HCT116 (cell line): ENCODE results near the gene TRPV2. TPM values are rescaled to one million over a fixed set of nuclear protein-coding genes. Genes with fewer than 3 reads are reported as not detected.

ENCODE experiments used
- ATAC-seq: fragments of 200-7000 bp; cut with Tn5 transposase; 2 replicates; pipeline ENCODE4 v1.9.1; 2020; ENCODE audit warnings: mild to moderate bottlenecking, moderate library complexity
- BruUV-seq: library from RNA; stranded (reverse); fragments of 400-500 nt; replicated peaks from 2 replicates; lab custom pipeline; 2021; lab: Mats Ljungman, UMichigan
- CTCF ChIA-PET: fragments of 300-600 bp; sonication (Branson Sonifier 250); formaldehyde crosslinking; loops from one replicate; lab custom pipeline; 2021; ENCODE audit warnings: antibody characterized with exemption; lab: Charles Lee
- POLR2A ChIA-PET: fragments of 300-600, 350-600 bp; sonication (Branson Sonifier 250); formaldehyde crosslinking; loops from one replicate; lab custom pipeline; 2021; ENCODE audit warnings: antibody characterized with exemption; lab: Charles Lee
- RAD21 ChIA-PET, 2 experiments: fragments of 300-600 bp; sonication (Branson Sonifier 250); formaldehyde crosslinking; loops; one replicate each; lab custom pipeline; 2023; ENCODE audit warnings: low total read pairs in 2 of 2; ENCODE audit not compliant: uncharacterized antibody in 2 of 2, unreplicated experiment in 2 of 2, low non-redundant PET in 1 of 2; lab: Charles Lee
- DNase-seq: peaks from one replicate; pipeline ENCODE4 v3.0.0-alpha.2; 2010; ENCODE audit warnings: low read depth, low spot score
- H2AFZ ChIP-seq: fragments of 200-600 bp; shearing (Covaris generic), sonication (generic); 2 replicates; pipeline ENCODE4 v1.6.1; 2017; ENCODE audit warnings: low read depth, mixed run types, mixed read lengths, antibody characterized with exemption, low read length; ENCODE audit not compliant: poor library complexity, severe bottlenecking
- H3K27ac ChIP-seq: 2 replicates; pipeline ENCODE4 v1.5.1; 2012; ENCODE audit warnings: low read depth, low read length
- H3K27me3 ChIP-seq: fragments of 200-600 bp; sonication (generic); 2 replicates; pipeline ENCODE4 v1.6.1; 2016; ENCODE audit warnings: mixed run types, low read length, mixed read lengths; ENCODE audit not compliant: insufficient read depth
- H3K36me3 ChIP-seq, 2 experiments: fragments of 200-500 bp in 1 of 2; fragments of 200-600 bp in 1 of 2; sonication (Bioruptor generic) in 1 of 2; sonication (generic) in 1 of 2; 2 replicates each; pipeline versions ENCODE4 v1.5.1 to v1.6.1; 2014 to 2016; ENCODE audit warnings: low read length in 2 of 2, inconsistent platforms in 1 of 2, mixed read lengths in 1 of 2, mixed run types in 1 of 2; ENCODE audit not compliant: insufficient read depth in 2 of 2, control insufficient read depth in 1 of 2
- H3K4me1 ChIP-seq, 2 experiments: fragments of 200-600 bp in 1 of 2; sonication (generic) in 1 of 2; 2 replicates each; pipeline versions ENCODE4 v1.5.1 to v1.6.1; 2012 to 2017; ENCODE audit warnings: low read length in 2 of 2, inconsistent platforms in 1 of 2, mild to moderate bottlenecking in 1 of 2, mixed read lengths in 1 of 2, mixed run types in 1 of 2, moderate library complexity in 1 of 2; ENCODE audit not compliant: insufficient read depth in 2 of 2, control insufficient read depth in 1 of 2
- H3K4me2 ChIP-seq: fragments of 200-600 bp; sonication (generic); 2 replicates; pipeline ENCODE4 v1.6.1; 2017; ENCODE audit warnings: mixed run types, low read length, mixed read lengths
- H3K4me3 ChIP-seq, 2 experiments: fragments of 200-600 bp in 1 of 2; sonication (generic) in 1 of 2; replicated peaks in 1 of 2; 2 replicates each; pipeline ENCODE4 v1.5.1; 2011 to 2016; ENCODE audit warnings: low read length in 2 of 2, control low read depth in 1 of 2, low read depth in 1 of 2, mild to moderate bottlenecking in 1 of 2, mixed read lengths in 1 of 2, mixed run types in 1 of 2
- H3K79me2 ChIP-seq: fragments of 200-600 bp; sonication (generic); 2 replicates; pipeline ENCODE4 v1.6.1; 2017; ENCODE audit warnings: mild to moderate bottlenecking, mixed run types, low read length, moderate library complexity, mixed read lengths; ENCODE audit not compliant: insufficient read depth
- H3K9ac ChIP-seq: fragments of 200-600 bp; sonication (generic); 2 replicates; pipeline ENCODE4 v1.6.1; 2016; ENCODE audit warnings: low read length, mixed read lengths
- H3K9me2 ChIP-seq: fragments of 200-600 bp; sonication (generic), shearing (Covaris generic); 2 replicates; pipeline ENCODE4 v1.6.1; 2017; ENCODE audit warnings: mixed run types, mild to moderate bottlenecking, moderate library complexity; ENCODE audit not compliant: insufficient read depth
- H3K9me3 ChIP-seq, 2 experiments: fragments of 200-500 bp in 1 of 2; fragments of 200-600 bp in 1 of 2; sonication (Bioruptor generic) in 1 of 2; sonication (generic) in 1 of 2; 2 replicates each; pipeline ENCODE4 v1.6.1; 2014 to 2017; ENCODE audit warnings: low read length in 2 of 2, mixed read lengths in 2 of 2, inconsistent platforms in 1 of 2, low read depth in 1 of 2, mild to moderate bottlenecking in 1 of 2, mixed run types in 1 of 2, moderate library complexity in 1 of 2; ENCODE audit not compliant: control insufficient read depth in 1 of 2, insufficient read depth in 1 of 2
- H4K20me1 ChIP-seq: fragments of 200-600 bp; sonication (generic), shearing (Covaris generic); 2 replicates; pipeline ENCODE4 v1.6.1; 2017; ENCODE audit warnings: mixed run types, mild to moderate bottlenecking, moderate library complexity; ENCODE audit not compliant: insufficient read depth
- CBX3 ChIP-seq: IDR thresholded peaks from 2 replicates; pipeline ENCODE4 v1.6.1; 2012; ENCODE audit warnings: low read depth
- ELF1 ChIP-seq: IDR thresholded peaks from 2 replicates; pipeline ENCODE4 v1.6.1; 2012; ENCODE audit warnings: low read depth, borderline replicate concordance
- EZH2phosphoT487 ChIP-seq: fragments of 200-600 bp; IDR thresholded peaks from 2 replicates; pipeline ENCODE4 v1.6.1; 2018; ENCODE audit warnings: antibody characterized with exemption, borderline replicate concordance
- FOSL1 ChIP-seq: IDR thresholded peaks from 2 replicates; pipeline ENCODE4 v1.6.1; 2012; ENCODE audit warnings: low read depth
- JUND ChIP-seq: IDR thresholded peaks from 2 replicates; pipeline ENCODE4 v1.6.1; 2012
- RAD21 ChIP-seq: IDR thresholded peaks from 2 replicates; pipeline ENCODE4 v1.6.1; 2012; ENCODE audit warnings: low read depth, mild to moderate bottlenecking
- SIN3A ChIP-seq: IDR thresholded peaks from 2 replicates; pipeline ENCODE4 v1.6.1; 2012; ENCODE audit warnings: low read depth
- SP1 ChIP-seq: IDR thresholded peaks from 2 replicates; pipeline ENCODE4 v1.6.1; 2012; ENCODE audit warnings: low read depth
- TCF7L2 ChIP-seq: IDR thresholded peaks from 2 replicates; pipeline ENCODE4 v1.7.0; 2011; ENCODE audit warnings: borderline replicate concordance, inconsistent platforms; ENCODE audit not compliant: insufficient read depth, insufficient read length; ENCODE audit errors: extremely low read depth
- YY1 ChIP-seq: IDR thresholded peaks from 2 replicates; pipeline ENCODE4 v1.6.1; 2011; ENCODE audit warnings: low read length, low read depth, moderate library complexity, mild to moderate bottlenecking; ENCODE audit not compliant: insufficient replicate concordance; ENCODE audit errors: extremely low read depth
- ZFX ChIP-seq: fragments of 450-650 bp; IDR thresholded peaks from 2 replicates; pipeline ENCODE4 v1.6.1; 2017
- ZNF274 ChIP-seq: fragments of 200-500 bp; sonication (Bioruptor generic); IDR thresholded peaks from 2 replicates; pipeline ENCODE4 v1.6.1; 2014; ENCODE audit warnings: mild to moderate bottlenecking, low read depth, low read length, inconsistent platforms
- intact Hi-C: fragments of 100-400 bp; cut with micrococcal nuclease; formaldehyde crosslinking; loops from 2 replicates; pipeline ENCODE4 v1.10.0; 2022
- total RNA-seq: library from RNA; stranded (reverse); gene quantifications from one replicate; pipeline ENCODE4 v1.2.1, GENCODE V29; 2021; ENCODE audit not compliant: unreplicated experiment
- TF ChIP-seq, protein P1 (sequence below): IDR thresholded peaks from 2 replicates; pipeline ENCODE4 v1.6.1; 2011; ENCODE audit warnings: mild to moderate bottlenecking, low read length, moderate library complexity; ENCODE audit not compliant: insufficient replicate concordance; ENCODE audit errors: extremely low read depth
- TF ChIP-seq, protein P2 (sequence below): IDR thresholded peaks from 2 replicates; pipeline ENCODE4 v1.6.1; 2012
- TF ChIP-seq, protein P3 (sequence below): IDR thresholded peaks from 2 replicates; pipeline ENCODE4 v1.6.1; 2012

TRPV2 gene
- total RNA-seq, 1 experiment from 2014 or later: 2.7 TPM

DNA sequence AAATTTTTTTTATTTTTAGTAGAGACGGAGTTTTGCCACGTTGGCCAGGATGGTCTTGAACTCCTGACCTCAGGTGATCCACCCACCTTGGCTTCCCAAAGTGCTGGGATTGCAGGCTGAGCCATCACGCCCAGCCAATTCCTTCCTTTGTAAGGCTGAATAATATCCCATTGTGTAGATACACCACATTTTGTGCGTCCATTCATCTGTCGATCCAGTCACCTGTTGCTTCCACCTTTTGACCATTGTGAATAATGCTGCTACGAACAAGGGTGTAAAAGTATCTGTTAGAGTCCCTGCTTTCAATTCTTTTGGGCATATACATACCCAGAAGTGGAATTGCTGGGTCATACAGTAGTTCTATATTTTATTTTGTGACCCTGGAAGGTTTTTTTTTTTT, 15.3 kb downstream of the TRPV2 start (continued):
- TF ChIP-seq, protein P1, sequence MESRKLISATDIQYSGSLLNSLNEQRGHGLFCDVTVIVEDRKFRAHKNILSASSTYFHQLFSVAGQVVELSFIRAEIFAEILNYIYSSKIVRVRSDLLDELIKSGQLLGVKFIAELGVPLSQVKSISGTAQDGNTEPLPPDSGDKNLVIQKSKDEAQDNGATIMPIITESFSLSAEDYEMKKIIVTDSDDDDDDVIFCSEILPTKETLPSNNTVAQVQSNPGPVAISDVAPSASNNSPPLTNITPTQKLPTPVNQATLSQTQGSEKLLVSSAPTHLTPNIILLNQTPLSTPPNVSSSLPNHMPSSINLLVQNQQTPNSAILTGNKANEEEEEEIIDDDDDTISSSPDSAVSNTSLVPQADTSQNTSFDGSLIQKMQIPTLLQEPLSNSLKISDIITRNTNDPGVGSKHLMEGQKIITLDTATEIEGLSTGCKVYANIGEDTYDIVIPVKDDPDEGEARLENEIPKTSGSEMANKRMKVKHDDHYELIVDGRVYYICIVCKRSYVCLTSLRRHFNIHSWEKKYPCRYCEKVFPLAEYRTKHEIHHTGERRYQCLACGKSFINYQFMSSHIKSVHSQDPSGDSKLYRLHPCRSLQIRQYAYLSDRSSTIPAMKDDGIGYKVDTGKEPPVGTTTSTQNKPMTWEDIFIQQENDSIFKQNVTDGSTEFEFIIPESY: no peak
- TF ChIP-seq FOSL1 (no peak), RAD21 (no peak), ELF1 (no peak), EZH2phosphoT487 (no peak), JUND (no peak), TCF7L2 (no peak)
- TF ChIP-seq, protein P2, sequence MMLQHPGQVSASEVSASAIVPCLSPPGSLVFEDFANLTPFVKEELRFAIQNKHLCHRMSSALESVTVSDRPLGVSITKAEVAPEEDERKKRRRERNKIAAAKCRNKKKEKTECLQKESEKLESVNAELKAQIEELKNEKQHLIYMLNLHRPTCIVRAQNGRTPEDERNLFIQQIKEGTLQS: no peak
- TF ChIP-seq, protein P3, sequence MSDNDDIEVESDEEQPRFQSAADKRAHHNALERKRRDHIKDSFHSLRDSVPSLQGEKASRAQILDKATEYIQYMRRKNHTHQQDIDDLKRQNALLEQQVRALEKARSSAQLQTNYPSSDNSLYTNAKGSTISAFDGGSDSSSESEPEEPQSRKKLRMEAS: no peak

DNA sequence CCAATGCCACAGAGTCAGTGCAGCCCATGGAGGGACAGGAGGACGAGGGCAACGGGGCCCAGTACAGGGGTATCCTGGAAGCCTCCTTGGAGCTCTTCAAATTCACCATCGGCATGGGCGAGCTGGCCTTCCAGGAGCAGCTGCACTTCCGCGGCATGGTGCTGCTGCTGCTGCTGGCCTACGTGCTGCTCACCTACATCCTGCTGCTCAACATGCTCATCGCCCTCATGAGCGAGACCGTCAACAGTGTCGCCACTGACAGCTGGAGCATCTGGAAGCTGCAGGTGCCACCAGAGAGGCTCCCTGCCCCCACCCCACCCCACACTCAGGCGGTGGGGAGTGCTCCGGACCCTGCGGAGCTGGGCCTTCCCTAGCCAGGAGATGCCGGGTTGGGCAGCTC, 16.6 kb downstream of the TRPV2 start:
- Histone ChIP-seq H3K4me2 (no peak overlapping the region), H3K9me3 (no peaks in the 10 kb centered on the region), H3K27me3 (no peaks in the 10 kb centered on the region), H2AFZ (no peak overlapping the region), H4K20me1 (no peaks in the 10 kb centered on the region), H3K36me3 (no peaks in the 10 kb centered on the region), H3K9ac (no peak overlapping the region), H3K4me3 (no peak overlapping the region), H3K9me2 (no peaks in the 10 kb centered on the region), H3K79me2 (no peaks in the 10 kb centered on the region), H3K27ac (no peak overlapping the region), H3K4me1 (peaks cover 2 to 10% of the 10 kb centered on the region in 2 experiments; a peak in 3 of 4 replicates)
- POLR2A ChIA-PET: no interaction called here
- ATAC-seq: no peak
- RAD21 ChIA-PET: no interaction called here
- intact Hi-C loops: no loop called here
- CTCF ChIA-PET: no interaction called here
- no TSS peak for BruUV-seq
- no peak for DNase-seq
- no peak for TF ChIP-seq CBX3
- no peak for TF ChIP-seq RAD21
- TF ChIP-seq ZNF274: no peak
- TF ChIP-seq, protein P1: no peak
- TF ChIP-seq, protein P3: no peak
- TF ChIP-seq YY1: no peak
- TF ChIP-seq SP1: no peak
- no peak for TF ChIP-seq SIN3A
- TF ChIP-seq EZH2phosphoT487: no peak
- no peak for TF ChIP-seq ZFX
- TF ChIP-seq, protein P2: no peak
- TF ChIP-seq TCF7L2: no peak
- no peak for TF ChIP-seq JUND
